ENCODE measurements around the gene PLAC1. TPM values are rescaled to one million over a fixed set of nuclear protein-coding genes. Genes with fewer than 3 reads are reported as not detected.

Gene PLAC1
- total RNA-seq, 4 donors from 2014 or later = not detected

DNA sequence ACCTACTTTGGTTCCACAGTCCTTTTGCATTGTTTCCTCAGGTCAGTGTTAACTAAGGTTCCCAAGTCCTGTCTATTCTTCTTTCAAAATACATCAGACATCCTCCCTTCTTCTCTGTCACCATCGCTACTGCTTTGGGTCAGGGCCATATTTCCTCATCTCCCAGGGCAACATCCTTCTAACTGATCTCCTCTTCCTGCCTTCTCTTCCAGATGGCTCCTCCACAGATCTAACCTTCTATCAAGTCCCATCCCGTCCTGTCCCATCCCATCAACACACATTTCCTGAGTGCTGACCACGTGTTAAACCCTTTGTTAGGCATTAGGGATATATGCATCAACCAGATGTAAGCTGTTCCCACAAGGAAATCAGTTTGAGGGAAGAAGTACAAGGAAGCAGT is 25.9 kb downstream of the PLAC1 start:
- no peaks in the 10 kb centered on the region for H3K36me3 ChIP-seq
- 49% methylated on average over 3 of the region's 3 CpGs for WGBS
- no peaks in the 10 kb centered on the region for H3K27me3 ChIP-seq
- no peak for DNase-seq (ENCODE audit: low spot score in 2 of 2)
- H3K9me3 ChIP-seq = no peaks in the 10 kb centered on the region
- H3K4me3 ChIP-seq = no peak overlapping the region
- no peak overlapping the region for H3K27ac ChIP-seq
- no peaks in the 10 kb centered on the region for H3K4me1 ChIP-seq
- TF ChIP-seq POLR2A (IDR thresholded peaks at IDR 0.05) = no peak
- TF ChIP-seq EP300 (IDR thresholded peaks at IDR 0.05) = no peak
- TF ChIP-seq POLR2AphosphoS5 (IDR thresholded peaks at IDR 0.05) = no peak
- TF ChIP-seq, protein P1, sequence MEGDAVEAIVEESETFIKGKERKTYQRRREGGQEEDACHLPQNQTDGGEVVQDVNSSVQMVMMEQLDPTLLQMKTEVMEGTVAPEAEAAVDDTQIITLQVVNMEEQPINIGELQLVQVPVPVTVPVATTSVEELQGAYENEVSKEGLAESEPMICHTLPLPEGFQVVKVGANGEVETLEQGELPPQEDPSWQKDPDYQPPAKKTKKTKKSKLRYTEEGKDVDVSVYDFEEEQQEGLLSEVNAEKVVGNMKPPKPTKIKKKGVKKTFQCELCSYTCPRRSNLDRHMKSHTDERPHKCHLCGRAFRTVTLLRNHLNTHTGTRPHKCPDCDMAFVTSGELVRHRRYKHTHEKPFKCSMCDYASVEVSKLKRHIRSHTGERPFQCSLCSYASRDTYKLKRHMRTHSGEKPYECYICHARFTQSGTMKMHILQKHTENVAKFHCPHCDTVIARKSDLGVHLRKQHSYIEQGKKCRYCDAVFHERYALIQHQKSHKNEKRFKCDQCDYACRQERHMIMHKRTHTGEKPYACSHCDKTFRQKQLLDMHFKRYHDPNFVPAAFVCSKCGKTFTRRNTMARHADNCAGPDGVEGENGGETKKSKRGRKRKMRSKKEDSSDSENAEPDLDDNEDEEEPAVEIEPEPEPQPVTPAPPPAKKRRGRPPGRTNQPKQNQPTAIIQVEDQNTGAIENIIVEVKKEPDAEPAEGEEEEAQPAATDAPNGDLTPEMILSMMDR (IDR thresholded peaks at IDR 0.05) = no peak

DNA sequence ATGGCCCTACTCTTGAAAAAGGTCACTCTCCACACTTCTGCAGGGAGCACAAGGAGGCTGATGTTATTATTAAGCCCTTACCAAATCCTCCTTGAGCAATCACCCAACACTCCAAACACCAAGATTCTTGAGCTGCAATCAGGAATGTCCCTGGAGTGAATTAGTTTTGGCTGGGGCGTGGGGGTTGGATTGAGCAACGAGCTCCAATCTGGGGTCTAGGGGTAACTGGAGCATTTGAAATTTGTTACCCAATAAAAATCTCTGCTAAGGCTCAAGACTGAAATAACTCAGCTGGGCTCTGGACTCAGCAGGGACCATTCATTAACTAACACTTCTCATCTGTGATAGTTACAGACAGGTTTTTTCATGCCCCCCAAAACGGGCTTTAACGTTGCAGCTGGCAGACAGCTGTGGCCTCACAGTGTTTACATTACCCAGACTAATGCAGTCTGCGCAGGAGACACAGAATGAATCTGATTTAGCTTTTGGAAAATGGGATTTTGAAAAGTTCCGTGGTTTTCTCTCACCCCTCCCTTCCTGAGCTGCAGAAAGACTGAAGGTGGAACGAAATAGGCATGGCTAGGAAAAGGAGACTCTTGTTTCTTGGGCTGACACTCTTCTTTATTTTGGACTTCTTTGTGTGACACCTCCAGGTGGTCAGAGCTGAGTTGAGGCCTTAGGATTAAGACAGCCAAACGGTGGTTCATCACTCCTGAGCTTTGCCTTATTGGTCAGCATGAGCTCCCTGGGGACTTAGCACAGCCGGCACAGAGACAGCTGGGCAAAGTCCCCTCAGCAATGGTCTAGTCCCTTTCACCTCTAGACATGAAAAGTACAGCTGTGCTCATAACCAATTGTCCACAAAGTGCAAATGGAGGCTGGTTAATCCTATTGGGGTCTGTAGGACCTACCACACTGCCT is 26.6 kb downstream of the PLAC1 start:
- Histone ChIP-seq H3K9me3 (no peaks in the 10 kb centered on the region), H3K36me3 (no peaks in the 10 kb centered on the region), H3K27me3 (no peaks in the 10 kb centered on the region), H3K27ac (no peak overlapping the region), H3K4me3 (no peak overlapping the region), H3K4me1 (no peaks in the 10 kb centered on the region)
- 59% methylated on average over 9 of the region's 9 CpGs for WGBS
- no peak for DNase-seq (ENCODE audit: low spot score in 2 of 2)
- TF ChIP-seq POLR2AphosphoS5 (IDR thresholded peaks at IDR 0.05) (no peak), POLR2A (IDR thresholded peaks at IDR 0.05) (no peak), EP300 (IDR thresholded peaks at IDR 0.05) (no peak)
- TF ChIP-seq, protein P1 (IDR thresholded peaks at IDR 0.05) = no peak

DNA sequence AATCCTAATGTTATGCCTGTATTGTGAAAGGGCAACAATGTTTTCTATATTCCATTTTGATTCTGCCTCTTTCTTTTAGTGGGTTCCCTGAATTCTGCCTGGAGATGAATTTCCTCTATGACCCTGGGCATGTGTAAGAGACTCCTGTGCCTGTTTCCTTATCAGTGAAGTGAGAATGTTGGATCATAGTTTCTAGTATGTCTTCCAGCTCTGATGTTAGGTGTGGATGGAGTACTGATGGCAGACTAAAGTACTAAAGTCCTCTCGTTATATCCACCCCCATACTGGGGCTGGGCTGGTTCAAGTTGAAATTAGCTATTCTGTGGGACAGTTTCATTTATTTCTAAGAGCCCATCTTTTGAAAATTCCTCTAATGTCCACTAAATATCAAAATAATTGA is 29.6 kb downstream of the PLAC1 start:
- 63% methylated on average over 1 of the region's 1 CpG for WGBS
- no peak for DNase-seq (ENCODE audit: low spot score in 2 of 2)
- H3K36me3 ChIP-seq = no peaks in the 10 kb centered on the region
- peaks cover 3% of the 10 kb centered on the region for H3K4me1 ChIP-seq
- no peaks in the 10 kb centered on the region for H3K27me3 ChIP-seq
- H3K27ac ChIP-seq = no peak overlapping the region
- TF ChIP-seq, protein P1 (IDR thresholded peaks at IDR 0.05) = no peak
- no peak for TF ChIP-seq EP300 (IDR thresholded peaks at IDR 0.05)
- no peak for TF ChIP-seq POLR2AphosphoS5 (IDR thresholded peaks at IDR 0.05)
- TF ChIP-seq POLR2A (IDR thresholded peaks at IDR 0.05) = no peak
- no peak overlapping the region for H3K4me3 ChIP-seq
- H3K9me3 ChIP-seq = no peaks in the 10 kb centered on the region

DNA sequence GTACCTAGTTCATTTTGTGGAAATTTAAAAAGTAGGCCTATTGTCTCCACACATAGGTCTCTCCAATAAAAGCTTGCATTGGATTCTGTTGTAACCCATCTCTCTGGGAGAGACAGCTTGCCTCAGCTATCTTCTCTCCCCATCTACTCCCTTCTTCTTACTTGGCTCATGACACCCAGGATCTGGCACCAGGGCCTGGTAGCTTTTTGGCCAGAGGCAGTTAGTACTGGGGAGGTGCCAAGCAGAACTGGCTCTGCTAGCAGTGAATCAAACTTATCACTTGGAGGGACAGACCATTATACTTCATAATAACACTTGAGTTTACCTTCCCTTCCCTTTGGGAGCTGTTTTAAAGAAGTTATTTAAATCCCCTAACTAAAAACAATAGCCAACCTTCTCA is 31.8 kb downstream of the PLAC1 start:
- Histone ChIP-seq H3K36me3 (no peaks in the 10 kb centered on the region), H3K4me1 (peaks cover 16% of the 10 kb centered on the region), H3K27ac (no peak overlapping the region), H3K9me3 (no peaks in the 10 kb centered on the region), H3K27me3 (no peaks in the 10 kb centered on the region), H3K4me3 (no peak overlapping the region)
- TF ChIP-seq POLR2AphosphoS5 (IDR thresholded peaks at IDR 0.05) (no peak), EP300 (IDR thresholded peaks at IDR 0.05) (no peak), POLR2A (IDR thresholded peaks at IDR 0.05) (no peak)
- TF ChIP-seq, protein P1 (IDR thresholded peaks at IDR 0.05) = no peak
- DNase-seq (ENCODE audit: low spot score in 2 of 2) = no peak

DNA sequence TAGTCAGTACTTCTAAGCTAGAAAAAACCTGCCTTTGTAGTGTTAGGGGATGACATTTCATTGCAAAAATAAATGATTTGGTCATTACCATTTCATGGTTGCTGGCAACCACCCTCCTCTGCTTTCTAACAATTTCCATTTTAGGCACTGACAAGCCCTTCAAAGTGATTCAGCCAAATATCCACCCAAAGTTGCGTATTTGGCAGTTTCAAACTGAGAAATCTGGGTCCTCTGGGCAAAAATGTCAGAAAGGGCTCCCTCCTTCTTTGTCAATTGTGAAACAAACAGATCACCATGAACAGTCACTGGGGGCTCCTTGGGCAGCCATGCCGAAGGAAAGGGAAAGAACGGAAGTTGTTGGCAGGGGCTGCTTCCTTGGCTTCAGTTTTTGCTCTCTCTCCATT is 33.0 kb downstream of the PLAC1 start:
- Histone ChIP-seq H3K4me1 (peaks cover 16% of the 10 kb centered on the region), H3K4me3 (no peak overlapping the region), H3K36me3 (no peaks in the 10 kb centered on the region), H3K27me3 (no peaks in the 10 kb centered on the region), H3K9me3 (no peaks in the 10 kb centered on the region), H3K27ac (no peak overlapping the region)
- TF ChIP-seq EP300 (IDR thresholded peaks at IDR 0.05) (no peak), POLR2AphosphoS5 (IDR thresholded peaks at IDR 0.05) (no peak), POLR2A (IDR thresholded peaks at IDR 0.05) (no peak)
- TF ChIP-seq, protein P1 (IDR thresholded peaks at IDR 0.05) = no peak
- no peak for DNase-seq (ENCODE audit: low spot score in 2 of 2)
- WGBS = 15% methylated on average over 3 of the region's 3 CpGs
